SK-N-SH (cell line): ENCODE results near the gene KNDC1. TPM values are rescaled to one million over a fixed set of nuclear protein-coding genes. Genes with fewer than 3 reads are reported as not detected.

ENCODE experiments used
- CTCF ChIA-PET: fragments of 300-600, 350-600 bp; formaldehyde crosslinking; extraction: SDS; loops from one replicate; lab custom pipeline; 2021; lab: Yijun Ruan, JAX
- POLR2A ChIA-PET: fragments of 350-600 bp; sonication (Branson Sonifier 250); formaldehyde crosslinking; extraction: SDS; loops from one replicate; lab custom pipeline; 2020; ENCODE audit warnings: antibody characterized with exemption, inconsistent platforms; lab: Yijun Ruan, JAX
- DNase-seq: peaks from one replicate; pipeline ENCODE4 v3.0.0; 2012
- H2AFZ ChIP-seq: fragments of 200-600 bp; sonication (generic); 2 replicates; pipeline ENCODE4 v1.8.1; 2016; ENCODE audit warnings: antibody characterized with exemption, mild to moderate bottlenecking, low read depth
- H3F3A ChIP-seq: fragments of 200-600 bp; sonication (generic); replicated peaks from 2 replicates; pipeline ENCODE3; 2016; ENCODE audit warnings: antibody characterized with exemption, mild to moderate bottlenecking; ENCODE audit not compliant: insufficient read depth
- H3K27ac ChIP-seq, 2 experiments: fragments of 200-500 bp in 1 of 2; fragments of 200-600 bp in 1 of 2; sonication (Bioruptor generic) in 1 of 2; sonication (generic), shearing (Covaris generic) in 1 of 2; 2 replicates each; pipeline versions ENCODE4 v1.5.1 to v1.6.1; 2014 to 2016; ENCODE audit warnings: low read depth in 2 of 2, inconsistent platforms in 1 of 2, low read length in 1 of 2, mild to moderate bottlenecking in 1 of 2, mixed read lengths in 1 of 2
- H3K27me3 ChIP-seq: fragments of 200-600 bp; sonication (generic), shearing (Covaris generic); 2 replicates; pipeline ENCODE4 v1.6.1; 2016; ENCODE audit warnings: mixed run types; ENCODE audit not compliant: insufficient read depth
- H3K36me3 ChIP-seq, 2 experiments: fragments of 200-500 bp in 1 of 2; fragments of 200-600 bp in 1 of 2; sonication (Bioruptor generic) in 1 of 2; sonication (generic) in 1 of 2; replicated peaks in 1 of 2; 2 replicates each; pipeline versions ENCODE3 to v1.5.1; 2014 to 2016; ENCODE audit warnings: low read length in 1 of 2, mild to moderate bottlenecking in 1 of 2; ENCODE audit not compliant: insufficient read depth in 2 of 2, control insufficient read depth in 1 of 2
- H3K4me1 ChIP-seq, 2 experiments: fragments of 200-500 bp in 1 of 2; fragments of 200-600 bp in 1 of 2; sonication (Bioruptor generic) in 1 of 2; sonication (generic), shearing (Covaris generic) in 1 of 2; 2 replicates each; pipeline versions ENCODE4 v1.5.1 to v1.6.1; 2014 to 2016; ENCODE audit warnings: low read depth in 1 of 2, low read length in 1 of 2, mixed run types in 1 of 2; ENCODE audit not compliant: insufficient read depth in 2 of 2, control insufficient read depth in 1 of 2
- H3K4me2 ChIP-seq: fragments of 200-600 bp; sonication (generic), shearing (Covaris generic); 2 replicates; pipeline ENCODE4 v1.6.1; 2017; ENCODE audit warnings: mixed run types
- H3K4me3 ChIP-seq, 2 experiments: fragments of 200-500 bp in 1 of 2; fragments of 200-600 bp in 1 of 2; sonication (Bioruptor generic) in 1 of 2; sonication (generic), shearing (Covaris generic) in 1 of 2; 2 replicates each; pipeline versions ENCODE4 v1.5.1 to v1.8.1; 2014 to 2016; ENCODE audit warnings: low read depth in 2 of 2, inconsistent platforms in 1 of 2, low read length in 1 of 2, mild to moderate bottlenecking in 1 of 2, mixed read lengths in 1 of 2, moderate library complexity in 1 of 2
- H3K79me2 ChIP-seq: fragments of 200-600 bp; sonication (generic); 2 replicates; pipeline ENCODE4 v1.8.1; 2017; ENCODE audit warnings: mild to moderate bottlenecking; ENCODE audit not compliant: insufficient read depth
- H3K9ac ChIP-seq: fragments of 200-600 bp; sonication (generic); 2 replicates; pipeline ENCODE4 v1.6.1; 2017; ENCODE audit warnings: mixed run types
- H3K9me2 ChIP-seq: fragments of 200-600 bp; sonication (generic); 2 replicates; pipeline ENCODE4 v1.6.1; 2017; ENCODE audit warnings: mixed run types
- H3K9me3 ChIP-seq: fragments of 200-600 bp; sonication (generic); 2 replicates; pipeline ENCODE4 v1.6.1; 2017; ENCODE audit warnings: mixed run types, mild to moderate bottlenecking, moderate library complexity
- H4K20me1 ChIP-seq: fragments of 200-600 bp; sonication (generic); 2 replicates; pipeline ENCODE4 v1.6.1; 2017; ENCODE audit warnings: mild to moderate bottlenecking, mixed run types; ENCODE audit not compliant: insufficient read depth
- CHD2 ChIP-seq: fragments of 150-350 bp; IDR thresholded peaks from 2 replicates; pipeline ENCODE4 v1.6.1; 2018; ENCODE audit warnings: low read length; ENCODE audit not compliant: partially characterized antibody
- CTCF ChIP-seq: fragments of 200-600 bp; sonication (generic); IDR thresholded peaks from 2 replicates; pipeline ENCODE4 v1.6.1; 2017; ENCODE audit warnings: antibody characterized with exemption, mild to moderate bottlenecking, moderate library complexity
- ELF1 ChIP-seq: IDR thresholded peaks from 2 replicates; pipeline ENCODE4 v1.4.0; 2012
- EP300 ChIP-seq, 2 experiments: IDR thresholded peaks; 2 replicates each; pipeline versions ENCODE4 v1.4.0 to v1.6.1; 2012; ENCODE audit warnings: borderline replicate concordance in 1 of 2, low read depth in 1 of 2, low read length in 1 of 2
- FOXM1 ChIP-seq: IDR thresholded peaks from 2 replicates; pipeline ENCODE4 v1.4.0; 2012; ENCODE audit warnings: low read depth, mild to moderate bottlenecking
- GATA2 ChIP-seq: sonication (generic); formaldehyde crosslinking; IDR thresholded peaks from 2 replicates; pipeline ENCODE4 v1.5.0; 2020; ENCODE audit warnings: mild to moderate bottlenecking, missing genetic modification reagents
- MAX ChIP-seq: IDR thresholded peaks from 2 replicates; pipeline ENCODE4 v1.4.0; 2012; ENCODE audit warnings: low read depth
- MEF2A ChIP-seq: IDR thresholded peaks from 2 replicates; pipeline ENCODE4 v1.4.0; 2012; ENCODE audit warnings: low read depth, borderline replicate concordance
- WGBS: methylation state at CpG from one replicate; pipeline ENCODE4 v1.1.6; 2017; ENCODE audit warnings: low lambda C conversion rate; 5-methylcytosine and 5-hydroxymethylcytosine counted together
- polyA plus RNA-seq, 3 experiments: library from polyadenylated mRNA; depleted of rRNA; stranded (reverse); fragments of >200 nt; gene quantifications; 2 replicates each; pipeline ENCODE4 v1.2.3, GENCODE V29; 2012
- TF ChIP-seq, protein P1 (sequence below): fragments of 150-350 bp; IDR thresholded peaks from 2 replicates; pipeline ENCODE4 v1.6.1; 2016; ENCODE audit warnings: mild to moderate bottlenecking, low read depth, low read length
- TF ChIP-seq, protein P2 (sequence below): IDR thresholded peaks from 2 replicates; pipeline ENCODE4 v1.4.0; 2012; ENCODE audit warnings: low read depth, borderline replicate concordance
- TF ChIP-seq, protein P3 (sequence below): fragments of 150-350 bp; IDR thresholded peaks from 2 replicates; pipeline ENCODE4 v1.6.1; 2017; ENCODE audit warnings: antibody characterized with exemption, low read length, low read depth, borderline replicate concordance

Gene KNDC1
- polyA plus RNA-seq, 1 of the 3 experiments (the other 2 are of a cell fraction), result 1.4 TPM

DNA sequence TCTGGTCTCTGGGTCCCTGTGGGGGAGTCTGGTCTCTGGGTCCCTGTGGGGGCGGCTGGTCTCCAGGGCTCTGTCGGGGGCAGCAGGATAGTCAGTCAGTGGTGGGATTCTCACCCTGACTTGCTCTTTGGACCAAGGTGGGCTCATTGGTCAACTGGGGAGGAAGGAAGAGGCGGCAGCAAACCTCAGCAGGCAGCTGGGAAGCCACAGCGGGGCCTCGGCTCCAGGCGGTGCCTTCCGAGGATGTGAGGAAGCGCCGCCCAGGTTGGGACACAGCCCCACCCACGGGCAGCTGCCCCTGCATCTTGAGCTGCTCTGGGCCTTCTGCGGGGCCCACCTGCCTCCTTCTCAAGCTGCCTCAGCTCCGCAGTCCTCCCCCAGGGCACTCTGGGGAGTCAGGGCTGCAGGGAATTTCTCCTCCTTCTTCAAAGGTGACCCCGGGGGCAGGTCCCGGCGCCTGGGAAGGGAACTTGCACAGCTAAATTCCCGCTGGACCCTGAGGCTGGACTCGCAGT is 20.4 kb upstream of the KNDC1 start:
- H3K9me3 ChIP-seq, result no peaks in the 10 kb centered on the region
- H3K4me1 ChIP-seq, result peaks cover 0 to 3% of the 10 kb centered on the region in 2 experiments; a peak in 1 of 4 replicates
- H4K20me1 ChIP-seq, result no peaks in the 10 kb centered on the region
- peak; percentile 27 for DNase-seq
- no peak for TF ChIP-seq CHD2
- TF ChIP-seq, protein P1, sequence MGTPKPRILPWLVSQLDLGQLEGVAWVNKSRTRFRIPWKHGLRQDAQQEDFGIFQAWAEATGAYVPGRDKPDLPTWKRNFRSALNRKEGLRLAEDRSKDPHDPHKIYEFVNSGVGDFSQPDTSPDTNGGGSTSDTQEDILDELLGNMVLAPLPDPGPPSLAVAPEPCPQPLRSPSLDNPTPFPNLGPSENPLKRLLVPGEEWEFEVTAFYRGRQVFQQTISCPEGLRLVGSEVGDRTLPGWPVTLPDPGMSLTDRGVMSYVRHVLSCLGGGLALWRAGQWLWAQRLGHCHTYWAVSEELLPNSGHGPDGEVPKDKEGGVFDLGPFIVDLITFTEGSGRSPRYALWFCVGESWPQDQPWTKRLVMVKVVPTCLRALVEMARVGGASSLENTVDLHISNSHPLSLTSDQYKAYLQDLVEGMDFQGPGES, result no peak
- TF ChIP-seq MAX, result no peak
- TF ChIP-seq, protein P2, sequence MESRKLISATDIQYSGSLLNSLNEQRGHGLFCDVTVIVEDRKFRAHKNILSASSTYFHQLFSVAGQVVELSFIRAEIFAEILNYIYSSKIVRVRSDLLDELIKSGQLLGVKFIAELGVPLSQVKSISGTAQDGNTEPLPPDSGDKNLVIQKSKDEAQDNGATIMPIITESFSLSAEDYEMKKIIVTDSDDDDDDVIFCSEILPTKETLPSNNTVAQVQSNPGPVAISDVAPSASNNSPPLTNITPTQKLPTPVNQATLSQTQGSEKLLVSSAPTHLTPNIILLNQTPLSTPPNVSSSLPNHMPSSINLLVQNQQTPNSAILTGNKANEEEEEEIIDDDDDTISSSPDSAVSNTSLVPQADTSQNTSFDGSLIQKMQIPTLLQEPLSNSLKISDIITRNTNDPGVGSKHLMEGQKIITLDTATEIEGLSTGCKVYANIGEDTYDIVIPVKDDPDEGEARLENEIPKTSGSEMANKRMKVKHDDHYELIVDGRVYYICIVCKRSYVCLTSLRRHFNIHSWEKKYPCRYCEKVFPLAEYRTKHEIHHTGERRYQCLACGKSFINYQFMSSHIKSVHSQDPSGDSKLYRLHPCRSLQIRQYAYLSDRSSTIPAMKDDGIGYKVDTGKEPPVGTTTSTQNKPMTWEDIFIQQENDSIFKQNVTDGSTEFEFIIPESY, result no peak
- no peak for TF ChIP-seq GATA2 (CRISPR knock-in tag)
- TF ChIP-seq EP300 (IDR thresholded peaks at IDR 0.05; ENCODE audit: borderline replicate concordance in 1 of 2, low read depth in 1 of 2, low read length in 1 of 2), result no peak
- TF ChIP-seq, protein P3, sequence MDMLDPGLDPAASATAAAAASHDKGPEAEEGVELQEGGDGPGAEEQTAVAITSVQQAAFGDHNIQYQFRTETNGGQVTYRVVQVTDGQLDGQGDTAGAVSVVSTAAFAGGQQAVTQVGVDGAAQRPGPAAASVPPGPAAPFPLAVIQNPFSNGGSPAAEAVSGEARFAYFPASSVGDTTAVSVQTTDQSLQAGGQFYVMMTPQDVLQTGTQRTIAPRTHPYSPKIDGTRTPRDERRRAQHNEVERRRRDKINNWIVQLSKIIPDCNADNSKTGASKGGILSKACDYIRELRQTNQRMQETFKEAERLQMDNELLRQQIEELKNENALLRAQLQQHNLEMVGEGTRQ, result no peak
- no peak for TF ChIP-seq CTCF
- no peak for TF ChIP-seq MEF2A
- no peak for TF ChIP-seq FOXM1
- no peak for TF ChIP-seq ELF1
- H3K27me3 ChIP-seq, result no peaks in the 10 kb centered on the region
- H3F3A ChIP-seq, result no peaks in the 10 kb centered on the region
- no peaks in the 10 kb centered on the region for H3K36me3 ChIP-seq
- no peak overlapping the region for H3K27ac ChIP-seq
- CTCF ChIA-PET, result no interaction called here
- no peak overlapping the region for H2AFZ ChIP-seq
- no peaks in the 10 kb centered on the region for H3K79me2 ChIP-seq
- POLR2A ChIA-PET, result no interaction called here
- 27% methylated on average over 3 of the region's 17 CpGs for WGBS
- H3K4me3 ChIP-seq, result no peak overlapping the region
- H3K4me2 ChIP-seq, result no peak overlapping the region
- H3K9ac ChIP-seq, result no peak overlapping the region
- H3K9me2 ChIP-seq, result no peaks in the 10 kb centered on the region
